HFF-Myc (cell line): ENCODE data around the gene PPEF1.
A peak's percentile ranks its signal among the peaks of the same experiment; 100 is the strongest.

Experiments
- DNase-seq: peaks from one replicate; pipeline ENCODE4 v3.0.0-alpha.2; 2011; ENCODE audit warnings: low read depth; ENCODE audit errors: extremely low read depth
- H3K4me3 ChIP-seq: replicated peaks from 2 replicates; pipeline ENCODE4 v1.5.1; 2011; ENCODE audit warnings: low read depth, mild to moderate bottlenecking, control low read depth, low read length
- TF ChIP-seq, protein P1 (sequence below): IDR thresholded peaks from 2 replicates; pipeline ENCODE4 v1.5.1; 2012; ENCODE audit warnings: mild to moderate bottlenecking, low read depth, low read length, control low read depth; ENCODE audit errors: missing control alignments

The PPEF1 gene

DNA sequence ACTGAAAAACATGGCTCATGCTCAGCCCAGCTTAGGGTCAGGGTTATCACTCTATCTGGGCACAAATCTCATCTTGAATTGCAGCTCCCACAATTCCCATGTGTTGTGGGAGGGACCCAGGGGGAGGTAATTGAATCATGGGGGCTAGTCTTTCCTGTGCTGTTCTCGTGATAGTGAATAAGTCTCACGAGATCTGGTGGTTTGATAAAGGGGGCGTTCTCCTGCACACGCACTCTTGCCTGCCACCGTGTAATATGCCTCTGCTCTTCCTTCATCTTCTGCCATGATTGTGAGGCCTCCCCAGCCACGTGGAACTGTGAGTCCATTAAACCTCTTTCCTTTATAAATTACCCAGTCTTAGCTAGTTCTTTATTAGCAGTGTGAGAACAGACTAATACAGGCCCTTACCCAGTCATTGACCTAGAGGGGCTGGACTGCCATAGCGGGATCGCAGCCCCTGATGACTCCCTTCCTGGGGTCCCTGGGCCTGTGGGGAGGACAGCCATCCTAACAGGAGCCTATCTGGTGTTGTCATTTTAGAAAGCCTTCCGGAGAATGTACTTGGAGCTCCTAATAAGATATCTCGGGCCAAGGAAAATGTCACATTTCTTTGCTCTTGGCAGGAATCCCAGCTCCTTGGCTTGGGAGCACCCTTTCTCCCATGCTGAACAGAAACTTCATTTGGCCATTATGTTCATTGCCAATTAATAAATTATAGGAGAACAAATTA, 163.9 kb downstream of the PPEF1 start:
- DNase-seq = no peak
- H3K4me3 ChIP-seq = no peak overlapping the region
- TF ChIP-seq, protein P1, sequence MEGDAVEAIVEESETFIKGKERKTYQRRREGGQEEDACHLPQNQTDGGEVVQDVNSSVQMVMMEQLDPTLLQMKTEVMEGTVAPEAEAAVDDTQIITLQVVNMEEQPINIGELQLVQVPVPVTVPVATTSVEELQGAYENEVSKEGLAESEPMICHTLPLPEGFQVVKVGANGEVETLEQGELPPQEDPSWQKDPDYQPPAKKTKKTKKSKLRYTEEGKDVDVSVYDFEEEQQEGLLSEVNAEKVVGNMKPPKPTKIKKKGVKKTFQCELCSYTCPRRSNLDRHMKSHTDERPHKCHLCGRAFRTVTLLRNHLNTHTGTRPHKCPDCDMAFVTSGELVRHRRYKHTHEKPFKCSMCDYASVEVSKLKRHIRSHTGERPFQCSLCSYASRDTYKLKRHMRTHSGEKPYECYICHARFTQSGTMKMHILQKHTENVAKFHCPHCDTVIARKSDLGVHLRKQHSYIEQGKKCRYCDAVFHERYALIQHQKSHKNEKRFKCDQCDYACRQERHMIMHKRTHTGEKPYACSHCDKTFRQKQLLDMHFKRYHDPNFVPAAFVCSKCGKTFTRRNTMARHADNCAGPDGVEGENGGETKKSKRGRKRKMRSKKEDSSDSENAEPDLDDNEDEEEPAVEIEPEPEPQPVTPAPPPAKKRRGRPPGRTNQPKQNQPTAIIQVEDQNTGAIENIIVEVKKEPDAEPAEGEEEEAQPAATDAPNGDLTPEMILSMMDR = no peak

DNA sequence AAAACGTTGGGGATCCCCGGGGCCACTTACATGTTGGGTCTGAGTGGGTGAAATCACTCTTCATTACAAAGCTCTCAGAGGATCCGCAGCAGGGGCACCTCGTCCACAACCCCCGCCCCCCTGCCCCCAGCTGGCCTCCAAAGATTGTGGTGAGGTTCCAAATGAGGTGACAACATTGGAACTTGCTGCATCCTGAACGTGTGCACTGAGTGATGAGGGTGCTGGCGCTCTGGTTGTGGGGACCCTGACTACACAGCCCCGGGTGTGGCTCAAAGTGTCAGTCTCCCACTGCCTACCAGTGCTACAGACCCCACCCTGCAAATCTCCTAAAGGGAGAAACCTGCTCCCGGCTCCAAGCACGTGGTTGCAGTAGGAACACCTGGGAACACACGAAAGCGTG, 164.5 kb downstream of the PPEF1 start:
- H3K4me3 ChIP-seq = no peak overlapping the region
- no peak for DNase-seq
- TF ChIP-seq, protein P1 = no peak

DNA sequence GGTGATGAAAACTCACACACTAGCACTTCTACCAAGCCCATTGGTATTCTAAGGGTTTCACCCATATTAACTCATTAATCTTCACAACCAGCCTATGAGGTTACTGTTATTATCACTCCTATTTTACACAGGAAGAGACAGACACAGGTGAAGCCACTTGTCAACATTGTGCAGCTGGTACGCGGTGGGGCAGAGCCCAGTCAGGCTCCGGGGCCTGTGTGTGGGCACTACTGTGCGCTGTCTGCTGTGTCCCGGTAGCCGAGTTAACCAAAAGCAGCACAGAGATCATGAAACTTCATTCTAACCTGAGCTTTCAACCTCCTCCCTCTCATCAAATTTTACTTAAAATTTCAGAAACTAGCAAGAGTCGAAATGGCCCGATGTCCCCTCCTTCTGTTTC, 165.2 kb downstream of the PPEF1 start:
- no peak overlapping the region for H3K4me3 ChIP-seq
- DNase-seq = no peak
- TF ChIP-seq, protein P1 = no peak

DNA sequence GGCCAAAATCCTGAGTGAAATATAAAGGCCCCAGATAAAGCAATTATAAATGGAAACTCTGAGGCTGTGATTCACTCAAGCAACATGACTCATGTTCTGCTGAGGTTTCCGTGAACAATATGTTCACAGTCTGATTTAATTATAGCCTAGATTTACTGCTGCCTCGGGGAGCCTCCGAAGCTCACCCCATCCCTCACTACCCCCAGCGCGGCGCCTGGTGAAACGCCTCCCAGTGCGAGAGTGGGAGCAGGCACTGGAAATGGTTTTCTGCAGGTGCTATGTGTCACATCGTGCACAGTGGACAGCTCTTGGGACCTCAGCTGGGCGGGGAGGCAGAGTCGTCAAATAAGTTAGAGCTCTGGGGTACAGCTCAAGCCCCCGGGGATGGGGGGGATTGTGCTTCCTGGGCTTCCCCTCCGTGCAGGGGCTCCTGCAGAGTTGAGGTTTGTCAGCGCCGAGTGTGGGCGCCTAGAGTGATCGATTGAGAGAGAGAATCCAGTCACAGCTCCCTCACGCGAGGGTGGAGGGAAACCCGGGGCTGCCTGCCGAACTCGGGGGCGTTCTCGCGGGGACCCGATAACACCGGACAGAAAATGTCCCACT, 165.8 kb downstream of the PPEF1 start:
- TF ChIP-seq, protein P1 = no peak
- no peak overlapping the region for H3K4me3 ChIP-seq
- DNase-seq = peak; percentile 31

DNA sequence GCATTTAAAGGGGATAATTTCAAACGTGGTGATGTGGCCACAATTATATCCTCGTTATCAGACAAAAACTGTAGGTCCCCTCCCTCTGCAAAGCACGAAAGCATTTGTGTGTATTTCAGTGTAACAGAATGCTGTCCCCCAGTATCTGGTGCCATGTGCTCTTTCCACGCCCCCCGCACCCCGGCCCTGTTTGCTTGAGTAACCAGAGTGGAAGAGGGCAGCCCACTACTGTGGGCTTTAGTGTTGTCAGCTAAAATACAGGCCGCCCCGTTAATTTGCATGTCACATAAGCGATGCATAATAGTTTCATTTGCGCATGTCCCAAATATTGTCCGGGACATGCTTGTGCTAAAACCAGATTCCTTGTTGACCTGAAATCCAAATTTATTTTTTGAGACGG, 166.4 kb downstream of the PPEF1 start:
- TF ChIP-seq, protein P1 = no peak
- no peak for DNase-seq
- H3K4me3 ChIP-seq = no peak overlapping the region

DNA sequence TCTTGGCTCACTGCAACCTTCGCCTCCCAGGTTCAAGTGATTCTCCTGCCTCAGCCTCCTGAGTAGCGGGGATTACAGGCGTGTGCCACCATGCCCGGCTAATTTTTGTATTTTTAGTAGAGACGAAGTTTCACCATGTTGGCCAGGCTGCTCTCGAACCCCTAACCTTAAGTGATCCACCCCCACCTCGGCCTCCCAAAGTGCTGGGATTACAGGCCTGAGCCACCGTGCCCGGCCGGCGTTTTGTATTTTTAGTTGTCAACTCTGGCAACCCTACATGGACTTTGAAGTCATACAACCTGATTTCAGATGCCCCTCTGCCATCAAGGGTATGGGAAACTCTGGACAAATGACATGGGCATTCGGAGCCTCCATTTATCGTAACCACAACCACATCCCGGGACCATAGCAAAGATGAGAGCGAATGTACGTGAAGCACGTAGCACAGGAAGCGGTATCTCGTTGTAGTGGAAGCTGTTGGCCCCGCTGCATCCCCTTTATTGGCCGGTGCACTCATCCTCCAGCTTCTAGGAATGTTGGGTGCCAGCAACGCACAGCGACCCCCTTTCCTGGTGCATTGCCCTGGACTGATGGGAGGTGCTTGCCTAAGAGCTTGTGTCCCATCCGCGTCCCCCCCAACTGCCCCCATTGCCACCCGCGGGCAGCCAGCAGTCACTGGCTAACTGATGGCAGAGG, 167.3 kb downstream of the PPEF1 start:
- no peak overlapping the region for H3K4me3 ChIP-seq
- DNase-seq = no peak
- TF ChIP-seq, protein P1 = no peak
